Posterior cingulate gyrus (tissue), 11 donors: ENCODE data around the gene NDUFB11.
"Not testable (repeated sequence)": the region's sequence is repeated elsewhere in the genome, so short reads cannot be mapped to it uniquely, and the experiment has no call there.

Source experiments
- DNase-seq, 10 donors: peaks; one replicate each; pipeline versions ENCODE4 v3.0.0 to v3.0.0-alpha.2; 2020 to 2021; ENCODE audit warnings: mixed read lengths in 3 of 10
- intact Hi-C: fragments of 100-400 bp; cut with DNase I; formaldehyde crosslinking; loops from one replicate; pipeline ENCODE4 v1.15.1; 2023

Gene NDUFB11

DNA sequence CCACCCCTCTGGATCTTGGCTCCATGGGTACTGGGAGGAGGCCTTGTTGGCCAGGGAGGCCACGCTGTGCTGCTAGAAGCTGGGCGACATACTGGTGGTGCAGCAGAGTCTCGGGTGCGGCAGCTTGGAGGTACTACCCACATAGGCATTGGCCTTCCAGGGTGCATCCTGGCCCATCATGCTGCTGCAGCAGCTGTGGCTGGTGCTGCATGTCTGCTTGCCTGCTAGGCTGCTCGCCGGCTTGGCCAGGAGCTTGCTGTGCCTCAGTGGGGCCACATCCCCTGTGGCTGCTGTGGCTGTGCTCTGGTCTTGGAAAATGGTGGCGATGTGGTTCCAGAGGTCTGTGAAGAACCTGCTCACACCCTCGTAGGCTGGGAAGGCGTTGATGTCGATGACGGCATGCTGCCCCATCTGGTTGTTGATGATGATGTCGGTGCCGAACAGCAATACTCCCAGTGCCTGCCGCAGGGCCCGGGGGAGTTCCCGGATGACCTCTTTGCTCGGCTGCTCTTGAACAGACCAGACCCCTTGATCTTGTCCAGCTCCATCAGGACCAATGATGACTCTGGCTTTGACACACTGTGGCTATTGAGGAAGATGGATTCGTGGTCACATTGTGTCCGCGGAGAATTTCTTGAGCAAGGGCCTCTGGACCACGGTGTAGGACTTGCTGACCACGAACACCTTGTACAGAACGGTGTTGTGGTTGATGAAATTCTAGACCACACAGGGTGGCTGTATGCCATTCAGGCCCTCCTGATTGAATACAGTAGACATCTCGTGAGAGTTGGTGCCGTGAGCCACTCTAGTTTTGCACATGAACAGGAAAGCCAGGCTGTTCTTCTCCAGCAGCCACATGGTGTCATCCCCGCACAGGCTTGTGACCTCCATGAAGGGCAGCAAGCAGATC lies 12.4 kb upstream of the NDUFB11 start:
- intact Hi-C loops, result no loop called here
- peak in 1 of 10 donors; percentile 65 for DNase-seq

DNA sequence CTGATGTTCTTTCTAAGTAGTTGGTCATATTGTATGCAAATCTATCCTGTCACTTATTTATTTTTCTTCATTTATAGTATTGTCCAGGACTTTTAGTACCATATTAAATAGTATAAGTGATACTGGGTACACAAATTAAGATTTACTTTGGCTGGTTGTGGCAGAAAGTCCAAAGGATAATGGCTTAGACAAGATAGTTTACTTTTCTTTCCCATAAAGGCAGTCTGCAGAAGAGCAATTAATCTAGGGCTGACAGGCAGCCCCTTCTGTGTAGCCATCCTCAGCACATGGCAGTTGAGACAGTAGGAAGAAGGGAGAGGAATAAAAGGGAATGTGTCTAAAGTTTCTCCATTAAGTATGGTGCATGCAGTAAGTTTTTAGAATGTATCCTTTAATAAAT lies 6.9 kb upstream of the NDUFB11 start:
- intact Hi-C loops, result no loop called here

DNA sequence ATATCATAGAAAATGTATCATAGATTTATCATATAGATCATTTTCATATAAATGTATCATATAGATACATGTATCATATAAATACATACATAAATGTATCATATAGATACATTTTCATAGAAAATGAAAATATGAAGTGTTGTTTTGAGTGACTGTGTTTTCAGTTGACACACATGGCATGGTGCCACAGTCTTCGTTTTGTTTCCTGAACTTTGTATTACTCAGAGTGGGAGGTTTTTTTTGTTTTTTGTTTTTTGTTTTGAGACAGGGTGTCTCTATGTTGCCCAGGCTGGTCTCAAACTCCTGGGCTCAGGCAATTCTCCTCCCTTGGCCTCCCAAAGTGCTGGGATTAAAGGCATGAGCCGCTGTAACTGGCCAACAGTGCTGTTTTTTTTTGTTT lies 4.4 kb upstream of the NDUFB11 start:
- intact Hi-C loops, result no loop called here
- no peak for DNase-seq

More for the DNA sequence above, 6.9 kb upstream of the NDUFB11 start:
- DNase-seq, result no peak

DNA sequence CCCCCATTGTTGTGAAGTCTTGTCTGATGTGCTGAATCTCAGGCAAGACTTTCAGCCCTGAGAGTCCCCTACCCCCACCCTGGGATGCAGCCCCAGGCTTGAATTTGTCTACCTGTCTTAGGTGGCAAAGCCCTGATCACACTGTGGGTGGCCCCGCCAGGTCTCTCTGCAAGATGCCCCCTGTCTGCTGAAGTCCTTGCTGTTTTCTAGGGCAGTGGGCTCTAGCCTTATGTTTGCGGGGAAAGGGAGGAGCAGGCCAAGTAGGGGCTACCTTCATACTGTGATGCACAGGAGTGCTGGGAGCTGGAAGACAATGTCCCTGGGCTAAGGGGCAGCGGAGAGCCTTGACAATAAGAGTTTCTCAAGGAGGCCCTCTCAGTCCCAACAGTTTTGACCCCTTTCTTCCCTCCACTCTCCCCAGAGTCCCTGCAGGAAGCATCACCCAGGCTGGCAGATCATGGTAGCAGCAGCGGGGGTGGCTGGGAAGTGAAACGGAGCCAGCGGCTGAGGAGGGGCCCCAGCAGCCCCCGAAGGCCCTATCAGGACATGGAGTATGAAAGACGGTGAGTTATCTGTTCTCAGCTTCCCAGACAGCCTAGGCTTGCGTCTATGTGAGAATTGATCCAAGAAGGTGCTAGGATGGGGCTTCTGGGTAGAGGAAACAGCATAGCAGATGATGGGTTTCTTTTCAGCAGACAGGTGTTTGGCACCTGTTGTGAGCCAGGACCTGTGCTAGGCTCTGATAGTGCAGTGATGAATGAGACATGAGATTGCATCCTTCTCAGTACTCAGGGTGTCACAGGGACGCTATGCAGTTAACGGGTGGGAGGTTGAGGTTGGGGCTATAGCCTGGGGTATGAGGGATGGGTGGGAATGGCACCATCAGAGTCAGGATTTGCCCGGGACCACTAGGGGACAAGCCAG lies 2.7 kb upstream of the NDUFB11 start:
- intact Hi-C loops, result no loop called here
- DNase-seq, result no peak

DNA sequence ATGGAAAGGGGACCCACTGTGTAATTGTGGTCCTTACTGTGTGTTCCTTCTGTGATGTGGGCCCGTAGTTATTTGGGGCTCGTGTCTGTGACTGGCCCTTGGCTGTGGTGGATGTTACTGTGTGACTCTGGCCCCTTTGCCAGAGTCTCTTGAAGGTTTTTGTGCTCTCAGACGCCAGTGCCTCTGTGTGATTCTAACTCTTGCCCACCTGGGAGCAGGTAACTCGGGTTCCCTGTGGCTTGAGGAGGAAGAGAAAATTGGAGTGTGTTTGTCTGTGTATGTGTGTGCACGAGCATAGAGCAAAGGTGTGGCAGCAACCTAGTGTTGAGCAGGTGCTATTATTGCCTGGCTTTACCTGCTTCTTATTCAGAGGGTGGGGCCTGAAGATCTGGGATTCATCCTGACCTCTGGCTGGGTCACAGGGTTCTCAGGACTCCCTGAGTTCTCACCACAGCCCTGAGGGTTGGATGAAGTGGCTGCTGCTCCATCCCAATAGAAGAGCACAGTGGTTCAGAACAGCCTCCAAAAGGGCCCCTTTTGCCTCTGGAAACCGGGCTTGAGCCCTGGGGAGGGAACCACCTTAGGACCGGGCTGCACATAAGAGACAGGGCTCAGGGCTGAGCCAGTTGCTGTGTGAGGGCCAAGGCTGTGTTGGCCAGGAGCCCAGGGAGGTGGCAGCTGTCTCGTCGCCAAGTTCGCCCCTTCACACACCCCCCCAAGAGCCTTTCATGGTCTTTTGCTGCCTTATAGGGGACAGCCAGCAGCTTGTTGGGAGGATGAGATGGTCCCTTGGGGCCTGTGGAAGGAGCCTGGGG lies 1.8 kb upstream of the NDUFB11 start:
- intact Hi-C loops, result no loop called here
- no peak for DNase-seq

DNA sequence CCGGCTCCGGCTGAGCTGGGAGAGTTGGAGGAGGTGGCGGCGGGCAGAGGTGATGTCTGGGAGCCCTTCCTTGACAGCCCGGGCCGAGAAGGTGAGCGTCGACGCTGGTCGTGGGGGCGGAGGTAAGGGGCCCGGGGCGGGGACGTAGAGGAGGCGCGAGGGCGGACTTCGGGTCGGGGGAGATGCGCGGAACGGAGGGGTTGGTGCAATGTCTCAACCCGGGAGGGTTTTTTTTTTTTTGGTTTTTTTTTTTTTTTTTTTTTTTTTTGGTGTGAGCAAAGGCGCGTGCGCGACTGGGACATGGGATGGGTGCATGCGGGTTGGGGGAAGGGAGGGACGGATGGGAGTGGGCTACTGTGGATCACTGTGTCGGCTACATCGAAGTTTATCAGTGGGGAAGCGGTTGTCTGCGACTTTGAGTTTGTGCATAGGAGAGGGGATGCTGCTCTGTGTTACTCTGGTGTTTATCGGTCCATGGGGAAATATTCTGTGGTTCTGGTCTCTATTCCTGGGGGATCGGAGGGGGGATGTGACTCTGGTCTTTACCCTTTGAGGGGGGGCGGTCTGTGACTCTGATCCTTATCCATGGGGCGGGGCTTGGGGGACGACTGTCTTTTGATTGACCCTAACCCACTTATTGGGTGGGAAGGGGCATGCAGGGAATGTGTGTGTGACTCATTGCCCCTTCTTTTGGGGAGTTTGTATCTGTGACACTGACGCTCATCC lies 1.1 kb upstream of the NDUFB11 start:
- intact Hi-C loops, result no loop called here
- no peak for DNase-seq

DNA sequence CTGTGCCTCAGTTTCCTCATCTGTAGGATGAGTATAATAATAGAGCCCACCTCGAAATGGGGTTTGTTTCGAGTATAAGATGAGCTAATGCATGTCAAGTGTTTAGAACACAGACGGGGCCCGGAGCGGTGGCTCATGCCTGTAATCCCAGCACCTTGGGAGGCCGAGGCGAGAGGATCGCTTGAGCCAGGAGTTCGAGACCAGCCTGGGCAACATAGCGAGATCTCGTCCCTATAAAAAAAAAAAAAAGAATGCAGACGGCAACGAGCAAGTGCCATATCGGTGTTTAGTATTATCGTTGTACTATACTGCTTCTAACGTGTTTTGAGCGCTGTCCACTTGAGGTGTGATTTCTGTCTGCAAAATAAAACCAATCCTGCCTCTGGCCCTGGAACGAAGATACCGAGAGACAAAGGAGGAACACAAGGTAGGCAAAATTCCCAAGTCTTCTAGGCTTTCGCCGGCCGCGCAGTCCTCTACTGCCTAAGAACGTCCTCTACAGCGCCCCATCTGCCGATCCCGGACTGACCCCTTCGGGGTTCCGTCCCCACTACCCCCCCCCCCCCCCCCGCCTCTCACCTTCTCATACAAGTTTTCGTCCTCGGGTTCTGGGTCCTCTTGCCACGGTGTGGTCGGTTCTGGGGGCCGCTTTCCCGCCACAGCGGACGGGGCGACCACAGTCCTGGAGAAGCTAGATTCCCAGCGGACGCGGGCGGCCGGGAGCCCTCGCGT lies 442 bp downstream of the NDUFB11 start:
- intact Hi-C loops, result no loop called here
- peak in 7 of 10 donors; percentile 9 to 79 (median 24) for DNase-seq

DNA sequence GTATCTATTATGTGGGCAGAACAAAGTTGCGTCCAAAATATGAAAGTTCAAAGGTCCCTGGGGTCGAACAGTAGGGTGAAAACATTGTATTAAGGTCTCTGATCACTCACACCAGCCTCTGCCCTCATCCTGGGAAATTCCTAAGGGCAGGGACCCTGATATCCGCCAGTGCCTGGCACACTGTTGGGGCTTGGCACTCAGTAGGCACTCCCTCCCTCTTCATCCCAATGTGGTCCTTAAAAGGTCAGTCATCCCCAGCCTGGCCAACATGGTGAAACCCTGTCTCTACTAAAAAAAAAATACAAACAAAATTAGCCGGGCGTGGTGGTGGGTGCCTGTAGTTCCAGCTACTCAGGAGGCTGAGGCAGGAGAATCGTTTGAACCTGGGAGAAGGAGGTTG lies 6.3 kb downstream of the NDUFB11 start:
- intact Hi-C loops, result no loop called here

DNA sequence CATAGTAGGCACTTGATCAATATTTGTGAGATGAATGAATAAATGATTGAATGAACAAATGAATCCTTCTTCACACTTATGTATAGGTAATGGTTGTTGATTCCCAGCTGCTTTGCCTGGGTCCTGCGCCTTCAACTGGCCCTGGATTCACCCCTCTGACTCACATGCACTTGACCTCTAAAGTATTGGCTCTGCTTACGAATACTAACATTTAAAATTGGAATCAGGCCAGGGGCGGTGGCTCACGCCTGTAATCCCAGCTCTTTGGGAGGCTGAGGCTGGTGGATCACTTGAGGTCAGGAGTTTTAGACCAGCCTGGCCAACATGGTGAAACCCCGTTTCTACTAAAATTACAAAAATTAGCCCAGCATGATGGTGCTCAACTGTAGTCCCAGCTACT lies 8.9 kb downstream of the NDUFB11 start:
- intact Hi-C loops, DNase-seq: not testable (repeated sequence)

More for the DNA sequence above, 6.3 kb downstream of the NDUFB11 start:
- no peak for DNase-seq

DNA sequence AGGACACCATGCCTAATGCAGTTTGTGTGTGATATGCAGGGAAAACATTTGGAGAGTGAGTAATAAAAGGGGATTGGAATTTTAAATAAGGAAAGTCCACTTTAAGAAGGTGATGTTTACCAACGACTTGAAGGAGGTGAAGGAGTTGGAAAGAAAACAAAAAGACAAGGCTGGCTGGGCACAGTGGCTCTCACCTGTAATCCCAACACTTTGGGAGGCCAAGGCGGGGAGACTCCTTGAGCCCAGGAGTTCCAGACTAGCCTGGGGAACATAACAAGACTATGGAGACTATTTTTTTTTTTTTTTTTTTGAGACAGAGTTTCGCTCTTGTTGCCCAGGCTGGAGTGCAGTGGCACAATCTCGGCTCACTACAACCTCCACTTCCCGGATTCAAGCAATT lies 11.0 kb downstream of the NDUFB11 start:
- no peak for DNase-seq
- intact Hi-C loops, result no loop called here

DNA sequence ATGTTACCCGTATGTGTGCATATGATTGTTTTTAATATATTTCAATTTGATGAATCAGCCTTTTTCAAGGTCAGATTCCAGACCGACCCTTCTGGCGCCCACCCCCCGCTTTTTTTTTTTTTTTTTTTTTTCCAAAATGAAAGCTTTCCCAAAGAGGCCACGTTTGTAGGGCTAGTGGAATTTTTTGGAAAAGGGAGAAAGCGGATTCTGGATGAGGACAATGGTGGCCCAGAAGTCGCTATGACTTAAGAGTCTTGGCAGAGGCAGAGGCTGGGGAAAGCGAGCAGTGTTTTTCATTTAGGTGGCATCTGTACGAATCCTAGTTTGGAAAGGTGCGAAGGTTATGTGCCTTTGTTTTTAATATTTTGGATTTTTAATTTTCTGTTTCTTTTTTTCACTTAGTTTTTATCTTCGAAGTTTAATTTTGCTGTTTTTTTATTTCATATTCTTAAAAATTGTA lies 14.6 kb downstream of the NDUFB11 start:
- intact Hi-C loops, result no loop called here
- no peak for DNase-seq

DNA sequence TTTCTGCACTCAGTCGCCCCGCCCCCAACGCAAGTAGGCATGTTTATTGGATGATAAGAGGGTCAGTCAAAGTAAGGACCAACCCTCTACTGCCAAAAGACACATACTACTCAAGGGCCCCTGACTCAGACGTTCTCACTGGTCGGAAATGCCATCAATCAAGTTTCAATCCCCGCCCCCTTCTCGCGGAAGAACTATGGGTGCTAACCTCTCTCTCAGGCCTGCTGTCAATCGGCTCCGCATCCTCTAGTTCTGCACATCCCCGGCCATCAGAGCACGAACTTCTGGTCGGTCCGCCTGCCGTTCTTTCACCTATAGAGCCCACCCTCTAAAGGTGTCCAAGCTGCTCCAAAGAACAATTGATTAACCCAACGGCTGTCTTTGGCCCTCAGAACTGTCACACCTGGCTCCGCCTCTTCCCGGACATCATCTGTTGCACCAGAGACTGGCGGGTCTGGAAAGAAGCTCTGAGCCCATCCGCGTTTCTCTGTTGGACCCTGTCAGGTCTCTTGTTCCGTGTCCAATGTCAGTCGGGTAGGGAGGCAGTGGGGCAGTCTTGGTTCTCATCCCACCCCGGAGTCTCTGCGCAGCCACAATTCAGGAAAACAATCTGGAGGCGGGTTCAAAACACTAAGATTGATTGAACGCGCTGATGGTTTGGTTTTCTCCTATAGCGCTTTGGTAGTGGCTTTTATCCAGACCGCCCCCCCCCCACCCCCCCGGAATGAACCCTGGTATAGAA lies 15.2 kb downstream of the NDUFB11 start:
- intact Hi-C loops, result no loop called here
- DNase-seq, result peak; percentile 80 to 97 (median 88)

DNA sequence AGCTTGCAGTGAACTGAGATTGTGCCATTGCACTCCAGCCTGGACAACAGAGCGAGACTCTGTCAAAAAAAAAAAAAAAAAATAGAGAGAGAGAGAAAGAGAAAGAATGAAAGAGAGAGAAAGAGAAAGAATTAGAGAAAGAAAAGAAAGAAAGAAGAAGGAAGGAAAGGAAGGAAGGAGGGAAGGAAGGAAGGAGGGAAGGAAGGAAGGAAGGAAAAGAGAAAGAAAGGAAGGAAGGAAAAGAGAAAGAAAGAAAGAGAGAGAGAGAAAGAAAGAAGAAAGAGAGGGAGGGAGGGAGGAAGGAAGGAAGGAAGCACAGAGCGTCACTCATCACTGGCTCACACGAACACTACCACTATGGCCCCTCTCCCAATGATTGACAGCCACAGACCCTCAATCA lies 20.0 kb downstream of the NDUFB11 start:
- intact Hi-C loops, result not testable (repeated sequence)

DNA sequence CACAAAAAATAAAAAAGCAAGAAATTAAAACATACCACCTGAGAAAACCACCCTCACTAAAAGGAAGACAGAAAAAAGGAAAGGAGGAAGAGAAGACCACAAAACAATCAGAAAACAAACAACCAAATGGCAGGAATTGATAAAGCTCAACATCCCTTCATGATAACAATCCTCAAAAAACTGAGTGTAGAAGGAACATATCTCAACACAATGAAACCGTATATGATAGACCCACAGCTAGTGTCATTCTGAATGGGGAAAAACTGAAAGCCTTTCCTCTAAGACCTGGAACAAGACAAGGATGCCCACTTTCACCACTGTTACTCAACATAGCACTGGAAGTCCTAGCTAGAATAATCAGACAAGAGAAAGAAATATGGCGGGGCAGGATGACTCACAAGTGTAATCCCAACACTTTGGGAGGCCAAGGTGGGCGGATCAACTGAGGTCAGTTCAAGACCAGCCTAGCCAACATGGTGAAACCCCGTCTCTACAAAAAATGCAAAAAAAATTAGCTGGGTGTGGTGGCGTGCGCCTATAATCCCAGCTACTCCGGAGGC lies 27.9 kb downstream of the NDUFB11 start:
- DNase-seq, intact Hi-C loops: not testable (repeated sequence)

More for the DNA sequence above, 20.0 kb downstream of the NDUFB11 start:
- not testable (repeated sequence) for DNase-seq

DNA sequence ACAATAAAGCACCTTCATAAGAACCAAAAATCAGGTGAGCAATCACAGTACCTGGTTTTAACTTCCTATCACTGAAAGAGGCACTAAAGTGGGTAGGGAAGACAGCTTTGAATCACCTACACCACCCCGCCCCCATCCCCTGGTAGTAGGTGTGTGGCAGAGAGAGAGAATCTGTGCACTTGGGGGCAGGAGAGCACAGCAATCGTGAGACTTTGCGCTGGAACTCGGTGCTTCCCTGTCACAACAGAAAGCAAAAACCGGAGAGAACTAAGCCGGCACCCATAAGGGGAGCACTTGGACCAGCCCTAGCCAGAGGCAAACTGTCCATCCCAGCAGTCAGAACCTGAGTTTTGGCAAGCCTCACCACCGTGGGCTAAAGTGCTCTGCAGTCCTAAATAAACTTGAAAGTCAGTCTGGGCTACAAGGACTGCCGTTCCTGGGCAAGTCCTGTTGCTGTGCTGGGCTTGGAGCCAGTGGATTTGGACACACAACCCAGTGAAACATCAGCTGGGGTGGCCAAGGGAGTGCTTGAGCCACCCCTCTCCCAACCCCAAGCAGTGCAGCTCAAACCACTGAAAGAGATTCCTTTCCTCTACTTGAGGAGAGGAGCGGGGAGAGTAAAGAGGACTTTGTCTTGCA lies 32.1 kb downstream of the NDUFB11 start:
- intact Hi-C loops, result no loop called here
- DNase-seq, result no peak

DNA sequence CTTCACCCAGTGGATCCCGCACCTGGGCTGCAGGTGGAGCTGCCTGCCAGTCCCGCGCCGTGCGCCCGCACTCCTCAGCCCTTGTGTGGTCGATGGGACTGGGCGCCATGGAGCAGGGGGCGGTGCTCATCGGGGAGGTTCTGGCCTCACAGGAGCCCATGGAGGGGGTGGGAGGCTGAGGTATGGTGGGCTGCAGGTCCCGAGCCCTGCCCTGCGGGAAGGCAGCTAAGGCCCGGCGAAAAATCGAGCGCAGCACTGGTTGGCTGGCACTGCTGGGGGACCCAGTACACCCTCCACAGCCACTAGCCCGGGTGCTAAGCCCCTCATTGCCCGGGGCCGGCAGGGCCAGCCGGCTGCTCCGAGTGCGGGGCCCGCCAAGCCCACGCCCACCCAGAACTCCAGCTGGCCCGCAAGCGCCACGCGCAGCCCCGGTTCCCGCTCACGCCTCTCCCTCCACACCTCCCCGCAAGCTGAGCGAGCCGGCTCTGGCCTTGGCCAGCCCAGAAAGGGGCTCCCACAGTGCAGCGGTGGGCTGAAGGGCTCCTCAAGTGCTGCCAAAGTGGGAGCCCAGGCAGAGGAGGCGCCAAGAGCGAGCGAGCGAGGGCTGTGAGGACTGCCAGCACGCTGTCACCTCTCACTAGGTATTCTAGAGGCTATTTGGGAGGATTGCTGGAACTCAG lies 33.4 kb downstream of the NDUFB11 start:
- DNase-seq, result peak in 1 of 10 donors; percentile 67
- intact Hi-C loops, result not testable (repeated sequence)

DNA sequence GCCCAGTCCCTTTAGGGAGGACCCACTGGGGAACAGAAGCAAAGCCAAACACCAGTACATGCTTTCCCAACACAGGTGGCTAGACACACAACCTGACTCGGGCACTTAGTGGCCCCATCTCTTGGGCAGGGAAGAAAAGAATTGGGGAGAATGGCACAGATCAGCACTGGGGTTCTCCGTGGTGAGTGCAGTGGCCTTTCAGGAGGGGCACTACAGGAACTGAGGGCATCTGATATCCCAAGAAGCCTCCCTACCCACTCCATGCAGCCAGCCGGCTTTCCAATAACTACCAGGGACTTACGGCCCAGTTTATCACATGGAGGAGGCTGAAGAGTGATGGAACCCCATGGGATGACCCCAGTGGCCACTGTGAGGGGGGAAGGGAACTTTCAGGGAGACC lies 43.3 kb downstream of the NDUFB11 start:
- DNase-seq, result no peak

More for the DNA sequence above, 43.3 kb downstream of the NDUFB11 start:
- intact Hi-C loops, result no loop called here
